Measurements from ENCODE around the gene KISS1R.

- no peak for TF ChIP-seq CTCF (IDR thresholded peaks at IDR 0.05; ENCODE audit: low read length)
- TF ChIP-seq EZH2 (IDR thresholded peaks at IDR 0.05; ENCODE audit: borderline replicate concordance, low read length): no peak
Observed at GRCh38 chr19:936175-936546, 19.0 kb downstream of the KISS1R start.
